Panc1 (cell line): ENCODE measurements around the gene MDFI. TPM values are rescaled to one million over a fixed set of nuclear protein-coding genes. Genes with fewer than 3 reads are reported as not detected.

Source experiments
- ATAC-seq: fragments of 200-7000 bp; cut with Tn5 transposase; 2 replicates; pipeline ENCODE4 v1.9.1; 2020; ENCODE audit warnings: mild to moderate bottlenecking, moderate library complexity
- BruUV-seq: library from RNA; stranded (reverse); fragments of 400-500 nt; replicated peaks from 2 replicates; lab custom pipeline; 2021; lab: Mats Ljungman, UMichigan
- CTCF ChIA-PET: fragments of 300-600 bp; sonication (Branson Sonifier 250); formaldehyde crosslinking; loops from one replicate; lab custom pipeline; 2022; ENCODE audit warnings: antibody characterized with exemption; lab: Charles Lee
- POLR2A ChIA-PET: fragments of 300-600 bp; sonication (Branson Sonifier 250); formaldehyde crosslinking; loops from one replicate; lab custom pipeline; 2022; ENCODE audit warnings: antibody characterized with exemption; lab: Charles Lee
- DNase-seq: peaks from one replicate; pipeline ENCODE4 v3.0.0-alpha.2; 2010; ENCODE audit warnings: low read depth, low spot score
- H3K27ac ChIP-seq: 2 replicates; pipeline ENCODE4 v1.5.1; 2011; ENCODE audit warnings: mild to moderate bottlenecking, low read length, inconsistent platforms
- H3K27me3 ChIP-seq: fragments of 200-500 bp; sonication (Bioruptor generic); 2 replicates; pipeline ENCODE4 v1.6.0; 2014; ENCODE audit warnings: low read length, inconsistent platforms; ENCODE audit not compliant: control insufficient read depth, insufficient read depth
- H3K36me3 ChIP-seq: fragments of 200-500 bp; sonication (Bioruptor generic); 2 replicates; pipeline ENCODE4 v1.5.1; 2014; ENCODE audit warnings: inconsistent platforms, mild to moderate bottlenecking, low read length, moderate library complexity; ENCODE audit not compliant: control insufficient read depth, insufficient read depth
- H3K4me1 ChIP-seq: 2 replicates; pipeline ENCODE4 v1.5.1; 2011; ENCODE audit warnings: inconsistent platforms, mild to moderate bottlenecking, low read length, moderate library complexity; ENCODE audit not compliant: control insufficient read depth, insufficient read depth
- H3K4me3 ChIP-seq, 2 experiments: 2 replicates each; pipeline ENCODE4 v1.5.1; 2011 to 2012; ENCODE audit warnings: low read depth in 2 of 2, low read length in 2 of 2, mild to moderate bottlenecking in 2 of 2, inconsistent platforms in 1 of 2, moderate library complexity in 1 of 2
- H3K9me3 ChIP-seq: fragments of 200-500 bp; sonication (Bioruptor generic); 2 replicates; pipeline ENCODE4 v1.5.1; 2014; ENCODE audit warnings: low read depth, mild to moderate bottlenecking, inconsistent platforms, low read length, moderate library complexity; ENCODE audit not compliant: control insufficient read depth, insufficient read depth
- POLR2AphosphoS5 ChIP-seq: IDR thresholded peaks from 2 replicates; pipeline ENCODE4 v1.6.1; 2012; ENCODE audit warnings: mild to moderate bottlenecking, low read depth, low read length, moderate library complexity
- SIN3A ChIP-seq: IDR thresholded peaks from 2 replicates; pipeline ENCODE4 v1.6.1; 2012; ENCODE audit warnings: low read depth, mild to moderate bottlenecking, low read length, moderate library complexity, borderline replicate concordance; ENCODE audit not compliant: insufficient read depth
- TCF7L2 ChIP-seq: IDR thresholded peaks from 2 replicates; pipeline ENCODE4 v1.6.1; 2011; ENCODE audit warnings: mild to moderate bottlenecking, low read depth, low read length, inconsistent platforms
- in situ Hi-C: cut with HindIII; loops from 2 replicates; pipeline ENCODE4 v1.10.0; 2016; ENCODE audit warnings: low sequenced_read_pairs, low pct_unique_long_range_greater_than_20kb
- intact Hi-C: fragments of 100-400 bp; cut with micrococcal nuclease; formaldehyde crosslinking; loops from one replicate; pipeline ENCODE4 v1.10.0; 2022; ENCODE audit not compliant: unreplicated experiment
- total RNA-seq: library from RNA; stranded (reverse); gene quantifications from one replicate; pipeline ENCODE4 v1.2.1, GENCODE V29; 2021; ENCODE audit not compliant: unreplicated experiment
- TF ChIP-seq, protein P1 (sequence below), 2 experiments: IDR thresholded peaks; 2 replicates each; pipeline ENCODE4 v1.6.1; 2011 to 2012; ENCODE audit warnings: low read depth in 2 of 2, control low read depth in 1 of 2, low read length in 1 of 2, mild to moderate bottlenecking in 1 of 2, moderate library complexity in 1 of 2; ENCODE audit not compliant: insufficient read depth in 1 of 2
- TF ChIP-seq, protein P2 (sequence below): fragments of 450-650 bp; IDR thresholded peaks from 2 replicates; pipeline ENCODE4 v1.5.1; 2017; ENCODE audit warnings: mild to moderate bottlenecking

MDFI gene
- total RNA-seq, 1 experiment from 2014 or later: 0.54 TPM

- DNase-seq (no peak), ATAC-seq (no peak)
- no TSS peak for BruUV-seq
- CTCF ChIA-PET: no interaction called here
- Histone ChIP-seq H3K27ac (no peak overlapping the region), H3K9me3 (peaks cover 2% of the 10 kb centered on the region; the same call in 1 of the 2 replicates), H3K36me3 (no peaks in the 10 kb centered on the region), H3K27me3 (peaks cover 4% of the 10 kb centered on the region), H3K4me1 (no peaks in the 10 kb centered on the region), H3K4me3 (no peak overlapping the region)
- in situ Hi-C loops: no loop called here
- POLR2A ChIA-PET: no interaction called here
- intact Hi-C loops: no loop called here
- TF ChIP-seq TCF7L2 (no peak), POLR2AphosphoS5 (no peak), SIN3A (no peak)
- TF ChIP-seq, protein P1, sequence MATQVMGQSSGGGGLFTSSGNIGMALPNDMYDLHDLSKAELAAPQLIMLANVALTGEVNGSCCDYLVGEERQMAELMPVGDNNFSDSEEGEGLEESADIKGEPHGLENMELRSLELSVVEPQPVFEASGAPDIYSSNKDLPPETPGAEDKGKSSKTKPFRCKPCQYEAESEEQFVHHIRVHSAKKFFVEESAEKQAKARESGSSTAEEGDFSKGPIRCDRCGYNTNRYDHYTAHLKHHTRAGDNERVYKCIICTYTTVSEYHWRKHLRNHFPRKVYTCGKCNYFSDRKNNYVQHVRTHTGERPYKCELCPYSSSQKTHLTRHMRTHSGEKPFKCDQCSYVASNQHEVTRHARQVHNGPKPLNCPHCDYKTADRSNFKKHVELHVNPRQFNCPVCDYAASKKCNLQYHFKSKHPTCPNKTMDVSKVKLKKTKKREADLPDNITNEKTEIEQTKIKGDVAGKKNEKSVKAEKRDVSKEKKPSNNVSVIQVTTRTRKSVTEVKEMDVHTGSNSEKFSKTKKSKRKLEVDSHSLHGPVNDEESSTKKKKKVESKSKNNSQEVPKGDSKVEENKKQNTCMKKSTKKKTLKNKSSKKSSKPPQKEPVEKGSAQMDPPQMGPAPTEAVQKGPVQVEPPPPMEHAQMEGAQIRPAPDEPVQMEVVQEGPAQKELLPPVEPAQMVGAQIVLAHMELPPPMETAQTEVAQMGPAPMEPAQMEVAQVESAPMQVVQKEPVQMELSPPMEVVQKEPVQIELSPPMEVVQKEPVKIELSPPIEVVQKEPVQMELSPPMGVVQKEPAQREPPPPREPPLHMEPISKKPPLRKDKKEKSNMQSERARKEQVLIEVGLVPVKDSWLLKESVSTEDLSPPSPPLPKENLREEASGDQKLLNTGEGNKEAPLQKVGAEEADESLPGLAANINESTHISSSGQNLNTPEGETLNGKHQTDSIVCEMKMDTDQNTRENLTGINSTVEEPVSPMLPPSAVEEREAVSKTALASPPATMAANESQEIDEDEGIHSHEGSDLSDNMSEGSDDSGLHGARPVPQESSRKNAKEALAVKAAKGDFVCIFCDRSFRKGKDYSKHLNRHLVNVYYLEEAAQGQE (IDR thresholded peaks at IDR 0.05; ENCODE audit: insufficient read depth in 1 of 2, low read depth in 2 of 2, low read length in 1 of 2): no peak
- TF ChIP-seq, protein P2, sequence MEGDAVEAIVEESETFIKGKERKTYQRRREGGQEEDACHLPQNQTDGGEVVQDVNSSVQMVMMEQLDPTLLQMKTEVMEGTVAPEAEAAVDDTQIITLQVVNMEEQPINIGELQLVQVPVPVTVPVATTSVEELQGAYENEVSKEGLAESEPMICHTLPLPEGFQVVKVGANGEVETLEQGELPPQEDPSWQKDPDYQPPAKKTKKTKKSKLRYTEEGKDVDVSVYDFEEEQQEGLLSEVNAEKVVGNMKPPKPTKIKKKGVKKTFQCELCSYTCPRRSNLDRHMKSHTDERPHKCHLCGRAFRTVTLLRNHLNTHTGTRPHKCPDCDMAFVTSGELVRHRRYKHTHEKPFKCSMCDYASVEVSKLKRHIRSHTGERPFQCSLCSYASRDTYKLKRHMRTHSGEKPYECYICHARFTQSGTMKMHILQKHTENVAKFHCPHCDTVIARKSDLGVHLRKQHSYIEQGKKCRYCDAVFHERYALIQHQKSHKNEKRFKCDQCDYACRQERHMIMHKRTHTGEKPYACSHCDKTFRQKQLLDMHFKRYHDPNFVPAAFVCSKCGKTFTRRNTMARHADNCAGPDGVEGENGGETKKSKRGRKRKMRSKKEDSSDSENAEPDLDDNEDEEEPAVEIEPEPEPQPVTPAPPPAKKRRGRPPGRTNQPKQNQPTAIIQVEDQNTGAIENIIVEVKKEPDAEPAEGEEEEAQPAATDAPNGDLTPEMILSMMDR: no peak
These were observed 26.0 kb downstream of the MDFI start for GRCh38 chr6:41664271-41664670.

DNA sequence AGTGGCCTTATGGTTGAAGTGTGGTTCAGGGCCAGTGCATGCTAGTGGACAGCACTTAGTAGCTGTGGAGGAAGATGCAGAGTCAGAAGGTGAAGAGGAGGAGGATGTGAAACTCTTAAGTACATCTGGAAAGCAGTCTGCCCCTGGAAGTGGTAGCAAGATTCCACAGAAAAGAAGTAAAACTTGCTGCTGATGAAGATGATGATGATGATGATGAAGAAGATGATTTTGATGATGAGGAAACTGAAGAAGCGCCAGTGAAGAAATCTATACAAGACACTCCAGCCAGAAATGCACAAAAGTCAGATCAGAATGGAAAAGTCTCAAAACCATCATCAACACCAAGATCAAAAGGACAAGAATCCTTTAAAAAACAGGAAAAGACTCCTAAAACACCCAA lies 28.9 kb downstream of the MDFI start:
- DNase-seq (no peak), ATAC-seq (no peak)
- Histone ChIP-seq H3K4me1 (no peaks in the 10 kb centered on the region), H3K27ac (no peak overlapping the region), H3K9me3 (peaks cover 2% of the 10 kb centered on the region; the same call in 1 of the 2 replicates), H3K4me3 (no peak overlapping the region), H3K27me3 (peaks cover 4% of the 10 kb centered on the region), H3K36me3 (no peaks in the 10 kb centered on the region)
- intact Hi-C loops: no loop called here
- CTCF ChIA-PET: no interaction called here
- in situ Hi-C loops: no loop called here
- TF ChIP-seq, protein P1 (IDR thresholded peaks at IDR 0.05; ENCODE audit: insufficient read depth in 1 of 2, low read depth in 2 of 2, low read length in 1 of 2): no peak
- TF ChIP-seq, protein P2: no peak
- no peak for TF ChIP-seq SIN3A
- no peak for TF ChIP-seq POLR2AphosphoS5
- no peak for TF ChIP-seq TCF7L2
- POLR2A ChIA-PET: no interaction called here
- BruUV-seq: no TSS peak
